NCI-H82 treated with DMSO at 0.1 percent for 48 hours (cell line): ENCODE results near the gene LRRC36.

ENCODE experiments used
- DNase-seq: peaks from one replicate; lab custom pipeline; 2025; ENCODE audit not compliant: unreplicated experiment; lab: John Stamatoyannopoulos, UW

The LRRC36 gene

GRCh38 chr16:67419931-67420330 lies 93.3 kb downstream of the LRRC36 start:
- no peak for DNase-seq

GRCh38 chr16:67421030-67421429 lies 94.4 kb downstream of the LRRC36 start:
- no peak for DNase-seq

- no peak for DNase-seq
Measured at GRCh38 chr16:67423015-67423414, 96.4 kb downstream of the LRRC36 start.

GRCh38 chr16:67423611-67424260 lies 97.1 kb downstream of the LRRC36 start:
- DNase-seq: no peak

DNA sequence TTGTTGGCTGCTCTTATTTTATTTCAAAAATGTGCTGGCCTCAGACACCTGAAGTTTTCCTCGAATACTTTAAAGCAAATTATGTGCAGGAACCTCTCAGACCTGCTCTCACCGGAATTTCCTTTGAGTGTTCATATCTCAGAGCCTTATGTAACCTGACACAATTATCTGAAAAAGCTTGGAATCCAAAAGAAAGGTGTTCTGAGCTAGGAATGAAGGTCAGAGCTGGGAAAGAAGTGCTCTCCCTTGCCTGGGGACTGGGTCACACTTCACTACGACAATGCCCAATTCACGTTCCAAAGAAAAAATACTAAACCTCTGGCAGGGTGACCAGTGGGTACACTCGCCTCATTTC lies 97.6 kb downstream of the LRRC36 start:
- DNase-seq: no peak

GRCh38 chr16:67425061-67425460 lies 98.4 kb downstream of the LRRC36 start:
- no peak for DNase-seq

GRCh38 chr16:67425580-67425979 lies 99.0 kb downstream of the LRRC36 start:
- no peak for DNase-seq

DNA sequence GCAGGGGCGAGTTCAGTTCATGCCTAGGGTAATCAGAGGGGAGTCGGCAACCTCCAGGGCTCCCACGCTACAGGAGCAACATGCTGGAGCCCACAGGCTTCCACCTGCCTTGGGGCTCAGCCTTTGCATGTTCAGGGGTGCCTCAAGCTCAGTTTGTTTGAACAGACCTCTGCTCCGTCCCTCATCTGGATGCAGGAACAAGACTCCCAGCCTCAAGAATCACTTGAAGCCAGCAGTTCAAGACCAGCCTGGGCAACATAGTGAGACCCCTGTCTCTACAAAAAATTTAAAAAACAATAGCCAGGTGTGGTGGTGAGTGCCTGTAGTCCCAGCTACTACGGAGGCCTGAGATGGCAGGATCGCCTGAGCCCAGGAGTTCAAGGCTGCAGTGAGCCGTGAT lies 99.4 kb downstream of the LRRC36 start:
- no peak for DNase-seq

DNA sequence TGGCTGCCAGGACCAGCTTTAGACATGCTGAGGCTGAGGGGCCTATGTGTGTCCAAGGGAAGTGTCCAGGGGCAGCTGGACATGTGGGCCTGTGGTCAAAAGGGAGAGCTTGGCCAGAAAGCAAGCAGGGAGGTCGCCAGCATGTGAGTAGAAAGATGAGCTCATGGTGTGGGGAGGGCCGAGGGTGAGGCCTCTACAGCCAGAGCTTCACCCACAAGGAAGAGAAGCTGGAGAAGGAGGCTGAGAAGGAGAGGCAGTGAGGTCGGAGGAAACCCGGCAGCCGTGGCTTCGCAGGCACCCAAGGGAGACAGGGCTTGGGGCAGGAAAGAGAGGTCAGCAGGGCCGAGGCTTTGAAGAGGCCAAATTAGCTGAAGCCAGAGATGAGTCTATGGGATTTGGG lies 100.3 kb downstream of the LRRC36 start:
- DNase-seq: no peak

DNA sequence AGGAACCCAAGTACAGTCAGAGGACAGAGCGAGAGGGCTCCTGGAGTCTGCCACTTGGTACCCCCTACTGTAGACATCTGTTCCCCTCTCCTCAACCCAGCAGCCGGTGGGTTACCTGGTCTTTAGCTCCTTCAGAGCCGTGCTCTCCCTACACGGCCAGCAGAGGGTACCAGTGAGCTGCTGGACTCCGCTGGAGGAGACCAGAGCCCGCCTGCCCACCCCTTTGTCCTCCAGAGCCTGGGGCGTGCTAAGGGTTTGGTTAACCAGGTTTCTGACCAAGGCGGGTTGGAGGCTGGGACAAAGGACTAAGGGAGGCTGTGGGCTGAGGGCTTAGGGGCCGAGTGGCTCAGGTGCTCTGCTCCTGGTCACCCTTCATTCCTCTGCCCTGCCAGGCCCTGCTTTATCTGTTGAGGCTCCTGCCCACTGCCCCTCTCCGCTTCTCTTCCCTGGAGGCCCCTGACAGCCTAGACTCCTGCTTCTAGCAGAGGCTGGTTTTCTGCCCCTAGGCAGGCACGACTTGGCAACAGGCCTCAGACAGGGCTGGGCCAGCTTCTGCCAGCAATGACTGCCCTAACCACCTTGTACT lies 101.6 kb downstream of the LRRC36 start:
- DNase-seq: peak; percentile 70

GRCh38 chr16:67429053-67429798 lies 102.6 kb downstream of the LRRC36 start:
- DNase-seq: no peak

- no peak for DNase-seq
Measured at GRCh38 chr16:67429799-67430503, 103.3 kb downstream of the LRRC36 start.

GRCh38 chr16:67430504-67430976 lies 103.9 kb downstream of the LRRC36 start:
- DNase-seq: no peak

GRCh38 chr16:67430977-67431774 lies 104.6 kb downstream of the LRRC36 start, which contains the start of gene HSD11B2:
TSS of gene HSD11B2 (plus strand) at chr16:67431121. CDS start at chr16:67431249, 128 bp downstream.
- DNase-seq: peak; percentile 23

DNA sequence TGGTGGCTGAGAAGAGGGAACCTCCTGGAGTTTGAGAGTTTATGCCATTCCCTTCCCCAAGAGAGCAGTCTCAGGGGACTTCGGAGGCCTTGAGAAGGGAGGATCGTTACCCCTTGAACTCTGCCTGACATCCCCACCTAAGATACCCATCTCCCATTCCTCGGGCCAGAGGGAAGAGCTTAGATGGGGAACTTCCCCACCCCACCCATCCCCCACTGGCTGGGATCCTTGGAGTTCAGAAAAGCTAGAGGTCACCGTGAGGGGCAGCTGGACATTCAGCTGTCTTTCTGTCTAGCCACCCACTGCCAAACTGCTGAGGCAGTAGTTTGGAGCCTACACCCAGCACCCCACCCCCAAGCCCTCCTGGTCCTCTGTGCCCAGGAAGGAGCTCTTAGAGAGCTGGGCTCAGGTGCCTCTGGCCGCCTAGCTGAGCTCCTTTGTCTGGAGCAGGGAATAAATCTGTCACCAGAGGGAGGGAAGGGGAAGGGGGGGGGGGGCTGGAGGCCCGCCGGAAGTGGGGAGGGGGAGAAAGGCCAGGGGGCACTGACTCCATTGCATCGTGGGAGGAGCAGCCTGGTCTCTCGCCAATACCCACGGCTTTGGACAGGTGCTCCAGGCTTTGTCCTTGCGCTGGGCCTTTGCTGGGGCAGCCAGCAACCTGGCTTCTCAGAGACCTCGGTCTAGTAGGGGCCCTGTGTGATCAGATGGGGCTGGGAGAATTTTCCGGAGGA lies 105.3 kb downstream of the LRRC36 start:
- DNase-seq: peak; percentile 21

- DNase-seq: no peak
Measured at GRCh38 chr16:67432506-67432890, 105.9 kb downstream of the LRRC36 start.

DNA sequence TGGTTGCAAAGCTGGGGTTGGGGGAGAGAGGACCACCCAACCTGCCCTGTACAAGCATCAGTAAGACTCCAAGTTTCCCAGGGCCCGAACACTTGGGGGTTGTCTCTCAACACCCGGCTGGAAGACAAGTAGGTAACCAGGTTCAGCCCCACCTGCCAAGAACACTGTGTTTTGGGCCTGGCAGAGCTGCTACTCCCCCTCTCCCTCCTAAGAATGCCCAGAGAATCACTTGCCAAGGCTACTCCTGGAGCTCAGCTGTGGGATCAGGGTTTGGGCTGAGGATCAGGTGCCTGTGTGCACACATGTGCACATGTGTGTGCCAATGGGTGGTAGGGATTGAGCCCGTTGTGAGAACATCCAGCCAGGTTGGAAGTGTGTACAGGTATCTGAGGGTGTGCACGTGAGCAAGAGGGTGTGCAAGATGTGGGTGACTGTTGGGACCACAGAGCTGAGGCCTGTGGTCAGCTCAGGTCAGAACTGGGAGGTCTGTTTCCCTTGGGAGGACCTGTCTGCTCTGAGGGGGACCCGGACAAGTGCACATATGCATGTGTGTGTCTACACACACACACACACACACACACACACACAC lies 106.6 kb downstream of the LRRC36 start:
- DNase-seq: no peak
